8988T (cell line): ENCODE results near the gene ID4.
"Not testable (repeated sequence)": the region's sequence is repeated elsewhere in the genome, so short reads cannot be mapped to it uniquely, and the experiment has no call there.

ENCODE experiments used
- DNase-seq: peaks from one replicate; pipeline ENCODE4 v3.0.0; 2011

ID4 gene

GRCh38 chr6:19834858-19835257 lies 2.3 kb upstream of the ID4 start:
- DNase-seq: no peak

- DNase-seq: no peak
Observed at GRCh38 chr6:19835605-19836004, 1.6 kb upstream of the ID4 start.

GRCh38 chr6:19837511-19838441 lies 606 bp downstream of the ID4 start:
- DNase-seq: no peak

- DNase-seq: no peak
Observed at GRCh38 chr6:19838442-19839236, 1.5 kb downstream of the ID4 start.

- DNase-seq: no peak
Observed at GRCh38 chr6:19839237-19839546, 2.0 kb downstream of the ID4 start.

GRCh38 chr6:19839788-19840187 lies 2.6 kb downstream of the ID4 start:
- no peak for DNase-seq

- no peak for DNase-seq
Observed at GRCh38 chr6:19841181-19841580, 4.0 kb downstream of the ID4 start.

- DNase-seq: no peak
Observed at GRCh38 chr6:19842030-19842615, 5.0 kb downstream of the ID4 start.

GRCh38 chr6:19844689-19845088 lies 7.5 kb downstream of the ID4 start:
- no peak for DNase-seq

- DNase-seq: no peak
Observed at GRCh38 chr6:19845266-19846041, 8.3 kb downstream of the ID4 start.

GRCh38 chr6:19848465-19849029 lies 11.4 kb downstream of the ID4 start:
- no peak for DNase-seq

- DNase-seq: no peak
Observed at GRCh38 chr6:19849196-19849595, 12.0 kb downstream of the ID4 start.

- DNase-seq: no peak
Observed at GRCh38 chr6:19849755-19850154, 12.6 kb downstream of the ID4 start.

- DNase-seq: peak; percentile 80
Observed at GRCh38 chr6:19851241-19852089, 14.3 kb downstream of the ID4 start.

GRCh38 chr6:19852090-19852457 lies 14.9 kb downstream of the ID4 start:
- no peak for DNase-seq

- no peak for DNase-seq
Observed at GRCh38 chr6:19852927-19853326, 15.8 kb downstream of the ID4 start.

- not testable (repeated sequence) for DNase-seq
Observed at GRCh38 chr6:19854421-19855015, 17.3 kb downstream of the ID4 start.

- DNase-seq: no peak
Observed at GRCh38 chr6:19855536-19855935, 18.4 kb downstream of the ID4 start.

GRCh38 chr6:19857139-19857538 lies 20.0 kb downstream of the ID4 start:
- no peak for DNase-seq

GRCh38 chr6:19857703-19858102 lies 20.5 kb downstream of the ID4 start:
- DNase-seq: no peak

GRCh38 chr6:19860235-19860877 lies 23.2 kb downstream of the ID4 start:
- DNase-seq: no peak
